Measurements from ENCODE around the gene CCDC85C.

Gene CCDC85C

DNA sequence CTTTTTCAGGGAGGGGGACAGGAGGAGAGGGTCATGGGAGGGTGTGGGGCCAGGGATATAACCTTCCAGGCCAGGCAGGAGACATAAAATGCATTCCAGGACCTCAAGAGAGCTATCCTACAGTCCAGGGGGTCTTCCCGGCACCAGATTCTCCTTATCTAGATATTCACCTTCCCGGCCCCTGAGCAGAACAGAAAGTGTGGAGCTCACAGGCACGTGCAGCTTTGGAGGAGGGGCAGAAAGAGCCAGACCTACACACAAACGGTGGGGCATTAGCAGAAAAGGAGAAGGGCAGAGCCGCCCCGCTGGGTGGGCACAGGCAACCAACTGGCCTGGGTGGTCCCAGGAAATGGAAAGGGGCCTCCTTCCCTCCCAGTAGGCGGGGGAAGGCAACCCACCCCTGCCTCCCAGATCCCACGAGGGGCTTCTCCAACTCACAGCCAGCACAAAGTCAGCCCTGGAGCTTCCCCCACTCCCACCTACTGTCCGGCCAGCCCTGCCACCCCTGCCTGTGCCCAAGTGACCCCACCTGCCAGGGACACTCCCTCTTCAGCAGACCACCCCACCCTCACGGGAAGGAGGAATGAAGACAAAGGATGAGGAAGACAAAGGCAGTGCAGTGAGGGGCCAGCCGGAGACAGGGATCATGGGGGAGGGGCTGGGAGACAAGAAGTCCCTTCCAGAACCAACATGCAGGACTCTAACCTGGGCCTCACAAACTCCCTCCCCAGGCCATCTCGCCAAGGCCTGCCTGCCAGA is 33.3 kb downstream of the CCDC85C start:
- no peak for DNase-seq

DNA sequence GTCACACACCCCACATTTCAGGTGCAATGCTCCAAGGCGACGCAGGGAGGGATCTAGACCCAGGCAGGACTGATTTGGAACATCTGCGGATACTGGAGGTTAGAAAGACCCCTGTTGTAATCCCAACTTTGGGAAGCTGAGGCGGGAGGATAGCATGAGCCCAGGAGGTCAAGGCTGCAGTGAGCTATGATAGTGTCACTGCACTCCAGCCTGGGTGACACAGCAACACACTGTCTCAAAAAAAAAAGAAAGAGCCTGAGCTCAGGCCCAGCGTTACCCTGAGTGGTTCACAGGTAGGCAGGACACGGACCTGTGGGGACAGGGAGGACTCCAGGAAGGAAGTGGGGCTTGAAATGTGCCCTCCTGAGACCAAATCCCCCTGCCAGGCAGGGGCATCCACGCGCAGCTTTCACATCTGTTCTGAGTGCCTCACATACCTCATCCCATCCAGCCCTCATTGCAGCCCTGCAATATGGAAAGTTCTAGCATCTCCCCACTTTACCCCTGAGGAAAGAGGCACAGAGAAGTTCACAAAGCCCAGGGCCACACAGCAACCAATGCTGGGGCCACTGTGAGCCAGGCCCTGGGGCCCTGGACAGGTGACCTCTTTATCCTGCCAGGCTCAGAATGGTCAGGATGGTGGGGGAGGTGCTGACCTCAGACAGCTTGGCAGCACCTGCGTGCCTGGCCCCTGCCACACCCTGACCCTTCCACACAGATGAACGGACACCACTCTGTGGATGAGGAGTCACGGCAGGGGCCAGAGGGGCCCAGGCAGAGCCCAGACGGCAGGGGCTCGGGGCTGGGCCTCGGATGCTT is 34.1 kb downstream of the CCDC85C start:
- no peak for DNase-seq

DNA sequence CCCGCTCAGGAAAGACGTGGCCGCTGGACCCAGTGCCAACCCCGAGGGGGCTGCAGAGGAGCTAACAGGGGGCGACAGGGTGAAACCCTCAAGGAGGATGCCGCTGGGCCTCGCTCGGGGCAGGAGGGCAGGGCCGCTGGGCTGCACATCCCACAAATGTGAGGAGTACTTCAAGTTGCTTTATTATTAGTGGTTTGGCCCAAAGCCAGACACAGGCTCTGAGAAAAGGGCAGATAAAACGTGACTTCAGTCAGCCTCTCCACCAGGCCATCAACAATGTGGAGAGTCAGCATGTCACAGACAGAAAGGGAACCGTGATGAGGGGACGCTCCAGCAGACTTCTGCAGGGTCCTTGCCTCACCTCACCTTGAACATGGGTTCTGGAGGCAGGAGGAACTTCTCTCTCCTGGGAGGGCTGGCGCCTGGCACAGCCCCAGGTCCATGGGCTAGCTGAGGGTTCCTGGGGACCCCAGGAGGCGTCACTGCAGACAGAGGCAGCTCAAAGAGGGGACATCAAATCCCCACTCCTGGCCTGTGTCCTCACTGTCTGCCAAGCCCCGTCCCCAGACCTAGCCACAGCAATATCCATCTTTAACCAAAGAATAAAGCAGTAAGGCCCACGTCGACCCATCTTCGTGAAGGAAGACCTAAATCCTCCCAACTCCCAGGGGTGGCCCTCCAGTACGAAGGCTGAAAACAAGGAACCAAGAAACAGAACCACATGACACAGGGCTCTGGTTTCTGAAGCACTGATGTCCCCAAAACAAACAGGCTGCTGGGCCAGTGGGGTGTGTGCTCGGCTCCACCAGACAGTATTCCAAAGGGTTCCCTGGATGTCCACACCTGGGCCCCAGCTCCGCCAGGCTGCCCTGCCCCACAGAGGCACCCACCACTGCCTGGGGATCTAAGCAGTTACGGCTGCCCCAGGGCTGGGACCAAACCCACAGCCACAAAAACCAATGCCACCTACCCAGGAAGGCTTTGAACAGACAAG is 35.1 kb downstream of the CCDC85C start:
- DNase-seq, result no peak

DNA sequence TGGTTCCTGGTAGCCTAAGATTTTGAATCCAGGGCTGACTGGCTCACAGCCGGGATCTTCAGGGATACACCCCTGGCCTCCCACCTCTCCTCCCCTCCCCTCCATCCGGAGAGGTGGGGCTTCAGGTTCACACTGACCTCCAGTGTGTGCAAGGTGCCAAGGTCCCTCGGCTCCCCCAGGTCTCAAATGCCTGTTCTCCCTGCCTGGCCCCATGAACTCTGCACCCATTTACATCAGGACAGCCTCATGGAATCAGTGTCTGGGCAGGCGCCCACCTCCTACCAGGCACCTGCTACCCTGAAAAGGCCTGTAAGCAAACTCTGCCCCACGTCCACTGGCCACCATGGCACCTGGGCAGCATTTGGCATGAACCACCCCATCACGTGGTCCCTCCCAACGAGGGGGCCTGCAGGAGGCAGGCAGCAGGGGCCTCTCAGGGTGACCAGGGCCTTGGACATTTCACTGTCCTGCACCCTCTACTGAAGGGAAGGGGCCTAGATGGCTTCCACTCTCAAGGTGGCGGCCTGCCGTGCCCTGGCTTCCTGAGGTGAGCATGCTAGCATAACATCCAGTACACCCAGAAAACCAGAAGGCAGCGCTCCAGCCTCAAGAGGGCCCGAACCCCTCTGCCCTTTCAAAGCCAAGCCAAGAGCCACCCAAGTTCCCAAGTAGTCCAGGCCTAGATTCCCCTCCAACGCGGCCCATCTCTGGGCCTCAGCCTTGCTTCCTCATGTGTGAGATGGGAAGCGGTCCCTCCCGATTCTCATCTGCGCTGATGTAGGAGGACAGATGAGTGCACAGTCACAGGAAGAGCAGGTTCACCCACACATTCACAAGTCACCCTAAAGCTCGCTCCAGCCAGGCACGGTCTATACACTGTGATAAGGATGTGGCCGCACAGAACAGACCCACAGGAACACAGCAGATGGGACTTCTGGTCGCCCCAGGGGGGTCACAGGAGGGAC is 37.3 kb downstream of the CCDC85C start:
- DNase-seq, result no peak

DNA sequence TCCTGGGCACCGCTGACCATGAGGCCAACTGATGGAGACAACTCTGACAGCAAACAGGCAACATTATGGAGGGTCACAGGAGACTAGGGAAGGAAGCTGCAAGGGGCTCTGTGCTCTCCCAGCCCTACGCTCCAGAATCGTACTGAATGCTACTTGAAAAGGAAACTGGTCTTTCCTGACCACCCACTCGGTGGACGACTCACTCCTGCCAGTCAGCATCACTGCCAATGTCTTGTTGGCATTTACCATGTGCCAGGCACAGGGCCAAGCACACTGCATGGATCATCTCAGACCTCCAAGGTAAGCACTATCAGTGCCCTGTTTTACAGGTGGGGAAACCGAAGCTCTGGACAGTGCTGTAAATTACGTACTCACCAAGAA is 38.0 kb downstream of the CCDC85C start:
- DNase-seq, result no peak

DNA sequence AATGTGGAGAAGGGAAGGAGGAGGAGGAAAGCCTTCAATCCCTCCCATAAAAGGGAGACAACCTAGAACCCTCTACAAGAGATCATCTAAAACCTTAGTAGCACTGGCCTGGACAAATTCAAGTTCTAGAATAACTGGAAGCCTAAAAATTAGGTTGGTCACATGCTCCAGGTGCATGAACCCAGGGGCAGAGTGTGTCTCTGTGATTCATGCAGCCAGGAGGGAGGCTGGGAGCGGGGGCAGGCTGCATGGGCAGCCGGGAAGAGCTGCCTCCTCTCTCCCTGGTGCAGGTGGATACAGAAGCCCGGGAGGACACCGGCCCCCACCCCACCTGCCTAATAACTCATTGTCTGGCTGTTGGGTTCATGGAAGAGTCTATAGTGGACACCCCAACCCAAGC is 38.6 kb downstream of the CCDC85C start:
- no peak for DNase-seq

DNA sequence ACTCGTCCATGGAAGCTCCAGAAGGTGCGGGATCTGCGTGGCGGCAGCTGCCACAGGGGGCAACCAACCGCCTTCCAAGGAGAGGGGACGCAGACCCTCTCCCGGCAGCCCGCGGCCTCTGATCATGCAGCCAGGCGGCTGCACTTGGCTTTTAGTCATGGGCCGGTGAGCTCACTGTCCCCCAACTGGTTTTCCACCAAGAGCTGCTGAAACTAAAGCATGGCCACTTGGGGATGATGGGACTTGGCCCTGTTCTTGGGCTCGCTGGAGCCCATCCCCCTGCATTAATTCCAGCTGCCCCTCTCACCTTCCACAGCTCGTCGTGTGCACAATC is 39.1 kb downstream of the CCDC85C start:
- DNase-seq, result peak; percentile 41

DNA sequence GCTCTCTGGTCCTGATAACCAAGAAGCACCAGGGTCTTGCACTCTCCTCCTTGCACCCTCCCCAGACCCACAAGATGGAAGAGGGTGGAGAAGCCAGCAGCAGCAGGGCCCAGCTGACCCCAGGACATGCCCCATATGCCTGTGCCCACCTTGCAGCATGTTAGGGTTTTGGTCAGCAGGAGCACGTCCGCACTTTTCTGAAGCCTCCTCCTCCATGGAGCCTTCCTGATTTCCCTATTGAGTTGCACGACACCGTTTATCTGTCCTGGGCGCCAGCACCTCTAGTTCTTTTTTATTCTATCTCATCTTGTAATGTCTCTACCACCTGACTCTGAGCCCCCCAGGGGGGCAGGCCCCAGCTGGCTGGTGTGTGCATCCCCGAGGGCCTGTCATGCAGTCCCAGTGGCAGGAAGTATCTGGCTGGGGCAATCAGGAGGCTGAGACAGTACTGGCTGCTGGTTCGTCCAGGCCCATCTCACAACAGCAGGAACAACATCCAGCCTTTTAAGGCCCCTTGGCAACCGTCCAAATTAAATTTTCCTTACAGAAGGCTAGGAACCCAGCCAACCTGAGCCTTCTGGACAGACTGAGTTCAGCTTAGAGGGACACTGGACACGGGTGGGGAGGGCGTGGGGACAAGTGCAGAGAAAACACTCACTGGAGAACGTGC is 39.6 kb downstream of the CCDC85C start:
- DNase-seq, result peak; percentile 85

DNA sequence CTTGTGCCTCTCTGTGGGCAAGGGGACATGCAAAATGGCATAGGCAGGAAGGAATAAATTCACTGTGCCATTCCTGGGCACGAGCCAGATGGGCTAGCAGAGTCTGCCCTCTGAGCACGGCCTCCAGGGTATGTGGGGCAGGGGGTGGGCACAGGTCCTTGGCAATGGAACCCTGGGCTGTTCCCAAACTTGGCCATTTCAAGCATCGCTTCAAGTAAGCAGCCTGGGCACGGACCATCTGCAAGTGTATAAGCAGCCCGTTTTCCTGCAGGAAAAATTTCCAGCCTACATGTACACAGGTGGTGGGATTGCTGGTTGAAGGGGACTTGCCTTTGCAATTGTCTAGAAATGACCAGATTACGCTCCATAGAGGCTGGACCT is 40.3 kb downstream of the CCDC85C start:
- peak; percentile 34 for DNase-seq

DNA sequence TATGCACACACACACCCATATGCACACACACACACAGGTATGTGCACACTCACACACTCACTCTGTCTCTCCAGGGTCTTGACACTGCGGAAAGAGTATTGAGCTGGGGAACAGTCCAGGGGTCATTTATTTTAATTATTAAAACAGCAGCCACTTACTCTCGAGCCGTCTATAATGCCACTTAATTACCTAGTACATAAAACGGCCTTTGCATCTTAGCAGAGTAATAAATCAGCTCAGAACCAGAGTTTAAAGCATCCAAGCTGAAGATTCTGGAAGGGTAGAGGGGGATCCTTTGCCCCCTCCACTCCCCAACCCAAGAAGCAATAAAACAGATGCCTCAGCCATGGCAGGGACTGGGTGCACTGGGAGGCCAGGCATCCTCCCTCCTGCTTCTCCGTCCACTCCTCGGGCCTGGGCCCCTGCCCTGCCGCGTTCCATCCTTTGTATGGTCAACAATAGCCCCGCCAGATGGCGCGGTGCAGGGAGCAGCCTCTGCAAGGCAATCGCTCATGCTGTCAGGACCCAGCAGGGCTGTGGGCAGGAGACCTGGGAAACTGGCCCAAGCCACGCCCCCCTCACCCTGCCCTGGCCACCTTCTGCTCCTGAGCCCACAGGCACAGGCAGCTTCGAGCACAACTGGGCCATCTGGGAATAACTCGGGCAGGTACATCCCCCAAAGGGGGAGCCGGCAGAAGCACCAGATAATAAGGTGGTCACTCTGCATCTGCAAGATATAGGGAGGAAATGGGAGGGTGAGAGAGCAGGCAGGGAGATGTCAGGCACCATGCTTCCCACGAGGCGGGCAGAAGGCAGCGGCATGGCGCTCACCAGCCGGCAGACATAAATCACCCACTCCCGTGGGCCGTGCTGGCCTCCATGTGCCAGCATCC is 40.9 kb downstream of the CCDC85C start:
- peak; percentile 62 for DNase-seq

DNA sequence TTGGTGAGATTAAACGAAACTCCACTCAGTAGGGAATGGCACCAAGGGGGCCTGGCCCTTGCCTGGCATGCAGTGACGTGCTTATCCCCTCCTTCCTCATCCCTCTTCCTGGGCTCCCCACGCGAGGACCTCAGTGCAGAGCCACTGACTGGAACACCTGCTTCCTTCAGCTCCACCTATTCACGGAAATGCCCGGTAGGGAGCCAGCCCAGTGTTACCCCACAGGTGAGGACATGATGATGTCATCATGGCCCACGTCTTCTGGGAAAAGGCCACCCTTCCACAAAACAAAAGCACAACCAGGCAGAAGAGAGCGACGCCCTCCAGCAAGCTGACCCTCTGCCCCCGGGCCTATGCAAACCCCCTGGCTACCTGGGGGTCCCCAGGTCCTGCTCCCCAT is 42.1 kb downstream of the CCDC85C start:
- no peak for DNase-seq

DNA sequence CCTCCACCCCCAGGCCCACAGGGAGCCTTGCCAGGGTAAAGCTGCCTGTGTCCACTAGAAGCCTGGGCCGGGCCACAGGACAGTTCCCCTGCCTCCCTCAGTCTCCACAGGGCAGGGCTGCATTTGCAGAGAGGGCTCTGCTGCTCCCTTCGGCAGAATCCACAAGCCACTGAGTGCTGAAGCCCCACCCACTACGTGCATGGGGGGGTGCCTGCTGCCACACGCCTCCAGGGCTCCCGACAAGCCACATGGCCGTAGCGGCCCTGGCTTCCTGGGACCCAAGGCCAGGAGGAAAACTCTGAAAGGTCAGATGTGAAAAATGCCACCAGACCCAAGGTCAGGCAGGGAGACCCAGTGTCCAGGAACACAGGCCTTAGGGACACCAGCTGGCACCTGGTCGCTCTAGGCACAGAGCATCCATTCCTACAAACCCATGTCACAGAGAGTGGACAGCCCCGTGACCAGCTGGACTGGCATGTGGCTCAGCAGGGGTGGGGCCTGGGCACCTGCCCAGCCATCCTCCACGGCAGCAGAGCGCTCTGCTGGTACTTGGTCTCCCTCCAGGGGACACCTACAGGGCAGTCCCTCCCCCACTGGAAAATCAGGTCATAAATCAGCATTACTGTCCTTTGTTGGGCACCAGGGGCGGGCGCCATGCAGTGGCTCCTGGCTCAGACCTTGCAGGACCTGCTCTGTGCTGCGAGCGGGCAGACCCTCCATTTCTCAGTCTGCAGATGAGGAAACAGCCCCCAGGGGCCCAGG is 42.9 kb downstream of the CCDC85C start:
- DNase-seq, result no peak

DNA sequence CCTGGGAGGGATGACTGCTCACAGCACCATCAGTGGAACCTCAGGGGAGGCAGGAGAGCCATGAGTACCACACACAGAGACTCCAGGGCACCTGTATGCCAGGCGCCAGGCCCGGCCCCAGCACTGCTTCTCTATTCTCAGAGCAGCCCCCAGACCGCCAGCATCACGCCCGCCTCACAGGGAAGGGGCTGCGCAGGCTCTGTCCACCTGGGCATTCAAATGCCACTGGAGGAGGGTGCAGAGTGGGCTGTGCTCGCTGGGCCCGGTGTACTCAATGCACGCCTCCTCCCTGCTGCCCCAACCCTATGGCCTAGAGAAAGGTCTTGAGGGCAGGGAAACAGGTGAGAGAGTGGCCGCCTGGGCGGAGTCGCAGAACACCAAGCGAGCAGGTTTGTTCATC is 43.6 kb downstream of the CCDC85C start:
- no peak for DNase-seq

DNA sequence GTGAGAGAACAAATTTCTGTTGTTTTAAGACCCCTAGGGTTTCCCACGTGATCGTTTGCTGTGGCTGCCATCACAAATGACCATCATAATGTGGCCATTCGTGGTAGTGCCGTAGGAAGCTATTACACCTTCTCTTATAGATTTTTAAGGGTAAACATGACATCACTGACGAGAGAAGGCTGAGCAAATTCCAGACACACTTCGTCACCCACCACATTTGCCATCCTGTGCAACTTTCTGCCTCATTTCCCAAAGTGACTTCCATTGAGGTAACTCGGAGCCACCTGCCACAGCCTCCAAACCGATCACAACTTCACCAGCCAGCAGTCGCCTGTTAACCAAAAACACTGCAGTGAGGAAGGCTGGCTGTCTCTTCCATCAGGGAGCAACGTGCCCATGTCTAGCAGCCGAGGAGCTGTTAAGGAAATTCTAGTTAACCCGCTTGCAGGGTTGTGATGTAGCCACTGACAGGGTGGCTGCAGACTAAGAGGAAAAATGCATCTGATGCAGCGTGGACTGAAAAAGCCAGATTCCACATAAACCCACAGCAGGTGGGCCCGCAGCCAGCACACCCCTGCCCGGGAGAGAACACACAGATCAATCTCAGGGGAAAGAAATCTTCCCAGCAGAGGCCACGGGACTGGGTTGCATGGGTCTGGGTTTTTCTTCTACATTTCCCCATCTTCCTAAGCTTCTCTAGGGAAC is 44.6 kb downstream of the CCDC85C start:
- DNase-seq, result no peak

DNA sequence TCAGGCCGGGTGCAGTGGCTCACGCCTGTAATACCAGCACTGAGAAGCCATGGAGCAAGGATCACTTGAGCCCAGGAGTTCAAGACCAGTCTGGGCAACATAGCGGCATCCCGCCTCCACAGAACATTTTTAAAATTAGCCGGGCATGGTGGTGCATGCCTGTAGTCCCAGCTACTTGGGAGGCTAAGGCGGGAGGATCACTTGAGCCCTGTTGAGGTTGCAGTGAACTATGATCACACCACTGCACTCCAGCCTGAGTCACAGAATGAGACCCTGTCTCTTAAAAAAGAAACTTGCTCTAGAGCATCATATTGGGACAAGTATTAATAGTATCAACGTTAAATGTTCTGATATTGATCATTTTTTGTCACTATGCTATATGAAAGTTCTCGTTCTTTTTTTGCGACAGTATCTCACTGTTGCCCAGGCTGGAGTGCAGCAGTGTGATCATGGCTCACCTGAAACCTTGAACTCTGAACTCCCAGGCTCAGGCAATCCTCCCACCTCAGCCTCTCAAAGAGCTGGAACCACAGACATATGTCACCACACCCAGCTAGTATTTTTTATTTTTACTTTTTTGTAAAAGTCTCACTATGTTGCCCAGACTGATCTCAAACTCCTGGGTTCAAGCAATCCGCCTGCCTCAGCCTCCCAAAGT is 47.7 kb downstream of the CCDC85C start:
- no peak for DNase-seq

DNA sequence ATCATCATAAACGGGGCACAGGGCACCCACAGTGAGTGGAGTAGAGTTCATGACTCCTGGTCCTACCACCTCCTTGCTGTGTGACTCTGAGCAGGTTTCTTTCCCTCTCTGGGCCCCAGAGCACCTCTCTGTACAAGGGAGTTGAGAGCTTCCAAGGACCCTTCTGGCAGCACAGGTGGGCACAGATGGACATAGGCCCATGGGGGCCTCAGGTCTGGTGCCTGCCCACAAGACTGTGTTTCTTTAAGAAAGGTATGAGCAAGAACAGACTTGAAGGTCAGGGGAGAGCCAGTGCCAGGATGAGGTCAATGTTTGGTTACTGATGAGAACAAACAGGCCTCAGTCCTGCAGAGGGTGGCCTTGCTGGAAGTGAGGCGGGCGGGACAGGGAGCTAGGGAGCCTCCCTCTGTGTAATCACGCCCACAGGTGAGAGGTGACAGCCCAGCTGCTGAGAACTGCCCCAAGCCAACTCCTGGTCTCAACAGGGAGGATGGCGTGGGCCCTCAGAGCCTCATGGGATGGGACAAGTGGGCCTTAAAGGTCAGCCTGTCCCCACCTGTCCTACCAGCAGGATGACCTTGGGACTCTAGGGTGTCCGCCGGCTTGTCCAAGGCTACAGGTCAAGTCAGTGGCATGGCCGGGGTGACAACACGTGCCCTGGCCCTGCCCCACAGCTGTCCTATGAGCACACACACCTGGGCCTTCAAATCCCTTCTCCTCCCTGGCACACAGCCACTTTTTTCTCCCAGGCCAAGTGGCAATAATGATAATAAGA is 49.1 kb downstream of the CCDC85C start:
- DNase-seq, result no peak

DNA sequence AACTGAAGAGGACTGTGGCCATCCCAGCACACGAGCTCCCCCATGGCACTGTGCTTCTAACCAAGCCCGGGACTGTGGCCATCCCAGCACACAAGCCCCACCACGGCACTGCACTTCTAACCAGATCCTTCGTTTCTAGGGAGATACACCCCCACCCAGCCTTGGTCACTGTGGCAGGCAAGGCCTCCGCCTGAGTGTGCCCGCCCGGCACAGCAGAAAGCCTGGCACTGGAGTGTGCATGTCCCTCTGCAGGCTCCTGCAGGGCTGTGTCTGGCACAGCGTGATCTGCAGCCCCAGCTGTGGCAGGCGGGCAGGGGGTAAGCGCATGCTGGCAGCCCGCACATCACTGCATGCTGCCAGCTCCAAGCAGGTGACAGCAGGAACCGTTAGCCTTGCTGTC is 49.8 kb downstream of the CCDC85C start:
- no peak for DNase-seq

Data from DMS 273 treated with DMSO at 0.1 percent for 48 hours (cell line).